ENCODE measurements around the gene TMEM51.

TMEM51 gene, protein sequence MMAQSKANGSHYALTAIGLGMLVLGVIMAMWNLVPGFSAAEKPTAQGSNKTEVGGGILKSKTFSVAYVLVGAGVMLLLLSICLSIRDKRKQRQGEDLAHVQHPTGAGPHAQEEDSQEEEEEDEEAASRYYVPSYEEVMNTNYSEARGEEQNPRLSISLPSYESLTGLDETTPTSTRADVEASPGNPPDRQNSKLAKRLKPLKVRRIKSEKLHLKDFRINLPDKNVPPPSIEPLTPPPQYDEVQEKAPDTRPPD

GRCh38 chr1:15153184-15153841, at the start of gene TMEM51:
Gene TMEM51, plus strand, starts transcription at chr1:15153747. Its CDS starts 61,341 bp downstream, at chr1:15215088.
- peak in 31 of 56 donors; percentile 5 to 63 (median 28) for DNase-seq

GRCh38 chr1:15103906-15104305, 49.6 kb upstream of the TMEM51 start:
- no peak for DNase-seq

DNA sequence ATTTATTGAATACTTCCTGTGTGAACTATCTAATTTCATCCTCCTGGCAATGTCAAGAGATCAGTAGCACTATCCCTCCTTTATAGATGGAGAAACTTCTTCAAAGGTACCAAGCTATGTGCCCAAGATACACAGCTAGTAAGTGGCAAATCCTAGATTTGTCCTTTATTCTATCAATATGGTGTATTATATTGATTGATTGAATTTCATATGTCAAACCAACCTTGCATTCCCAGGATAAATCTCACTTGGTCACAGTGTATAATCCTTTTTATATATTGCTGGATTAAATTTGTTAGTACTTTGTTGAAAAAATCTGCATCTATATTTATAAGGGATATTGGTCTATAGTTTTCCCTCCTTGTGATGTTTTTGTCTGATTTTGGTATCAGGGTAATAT, 48.8 kb upstream of the TMEM51 start:
- no peak for DNase-seq

DNA sequence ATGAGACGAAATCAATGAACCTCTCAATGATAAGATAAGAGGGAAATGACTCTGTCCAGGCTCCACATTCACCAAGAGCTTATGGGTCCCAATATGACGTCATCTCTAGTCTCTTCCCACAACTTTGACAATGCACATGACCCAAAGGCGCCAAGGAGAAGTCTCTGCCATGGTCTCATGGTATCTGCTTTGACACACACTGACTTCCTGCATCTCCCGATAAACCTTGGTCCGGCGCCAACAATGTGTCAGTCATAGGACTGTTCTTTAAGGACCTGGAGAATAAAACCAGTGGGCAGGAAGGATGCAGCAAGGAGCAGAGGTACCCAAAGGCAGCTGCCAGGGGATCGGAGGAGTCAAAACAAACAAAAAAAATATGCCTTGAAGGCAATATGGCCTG, 46.9 kb upstream of the TMEM51 start:
- DNase-seq: no peak

GRCh38 chr1:15107058-15107687, 46.4 kb upstream of the TMEM51 start:
- DNase-seq: no peak

DNA sequence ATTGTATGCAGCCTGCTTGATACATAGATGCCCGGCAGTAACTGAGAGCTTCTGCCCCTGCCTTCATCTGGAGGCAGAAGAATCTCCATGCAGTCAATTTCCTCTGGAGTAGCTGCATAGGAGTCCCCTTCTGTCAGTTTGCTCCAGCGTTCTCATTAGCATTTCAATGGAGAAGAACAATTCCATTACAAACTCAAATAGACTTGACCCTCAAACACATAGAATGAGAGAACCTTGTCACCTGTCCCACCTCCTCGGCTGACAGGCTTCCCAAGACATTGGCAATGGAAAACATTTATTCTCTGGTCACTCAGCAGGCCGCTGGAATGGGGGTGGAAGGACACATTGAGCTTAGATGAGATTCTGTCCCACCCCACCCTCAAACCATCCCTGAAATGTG, 45.6 kb upstream of the TMEM51 start:
- DNase-seq: no peak

GRCh38 chr1:15110128-15110866, 43.2 kb upstream of the TMEM51 start:
- no peak for DNase-seq

DNA sequence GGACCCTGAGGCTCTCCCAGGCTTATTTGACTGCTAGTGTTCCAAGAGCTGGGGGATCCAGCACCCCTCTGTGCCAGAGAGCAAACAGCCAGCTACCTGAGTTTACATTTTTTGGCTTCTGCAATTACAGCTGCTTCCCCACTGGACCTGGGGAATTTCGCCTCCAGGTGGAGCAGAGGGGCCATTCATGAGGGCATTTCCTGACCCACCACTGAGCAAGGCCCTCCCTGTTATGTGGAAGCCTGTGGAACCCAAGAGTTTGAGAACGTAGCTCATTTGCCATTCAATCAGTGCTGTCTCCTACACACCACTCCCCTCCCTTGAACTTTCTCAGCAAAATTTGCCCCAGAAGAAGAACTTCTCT, 42.7 kb upstream of the TMEM51 start:
- no peak for DNase-seq

- no peak for DNase-seq
These were observed 40.4 kb upstream of the TMEM51 start for GRCh38 chr1:15113146-15113545.

DNA sequence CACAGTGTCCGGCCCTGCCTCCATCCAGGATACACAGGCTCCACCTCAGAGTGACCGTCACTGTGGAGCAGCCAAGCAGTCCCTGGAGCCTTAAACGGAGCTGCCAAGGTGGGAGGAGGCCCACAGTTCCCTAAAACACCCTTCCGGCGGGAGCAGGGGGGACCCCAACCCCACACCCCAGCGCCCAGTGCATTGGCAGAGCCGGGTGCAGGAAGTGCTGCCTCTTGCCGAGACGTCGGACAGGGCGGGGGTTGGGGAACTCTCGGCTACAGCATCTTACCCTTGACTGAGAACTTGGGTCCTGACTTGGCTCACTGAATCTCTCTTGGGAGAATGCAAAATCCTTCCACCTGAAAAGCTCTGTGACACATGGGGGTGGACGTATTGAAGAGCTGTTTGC, 38.7 kb upstream of the TMEM51 start:
- no peak for DNase-seq

DNA sequence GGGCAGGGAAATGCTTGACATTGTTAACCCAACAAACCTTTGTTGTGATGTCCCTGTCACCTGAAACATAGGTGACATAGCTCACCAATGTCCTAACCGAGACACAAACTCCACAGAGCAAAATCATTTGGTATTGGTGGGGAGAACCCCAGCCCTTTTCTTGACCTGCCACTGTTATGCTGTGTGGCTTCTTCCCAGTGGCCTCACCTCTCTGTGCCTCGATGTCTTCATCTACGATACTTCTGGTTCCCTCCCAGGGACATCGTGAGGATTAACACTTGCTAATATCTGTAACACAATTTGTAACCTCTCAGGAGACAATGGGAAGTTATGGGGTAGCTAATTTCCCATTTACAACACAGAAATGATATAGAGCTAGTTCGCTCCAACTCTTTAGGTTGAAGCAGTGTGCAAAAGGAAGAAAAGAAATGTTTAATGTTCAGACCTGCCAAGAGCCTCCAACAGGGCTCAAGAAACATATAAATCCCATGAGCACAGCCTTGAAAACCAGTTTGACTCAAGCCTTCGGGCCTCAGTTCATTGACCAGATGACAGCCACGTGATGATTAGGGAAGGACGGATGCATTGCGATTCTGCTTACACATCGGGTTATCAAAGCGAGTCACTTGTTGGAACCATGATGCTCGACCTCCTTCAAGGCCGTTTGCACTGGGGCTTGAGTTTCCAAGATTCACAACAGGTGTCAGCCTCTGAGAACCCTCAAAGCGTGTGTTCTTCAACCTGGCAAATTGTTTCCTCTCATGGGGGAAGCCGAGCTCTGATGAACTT, 37.8 kb upstream of the TMEM51 start:
- no peak for DNase-seq

DNA sequence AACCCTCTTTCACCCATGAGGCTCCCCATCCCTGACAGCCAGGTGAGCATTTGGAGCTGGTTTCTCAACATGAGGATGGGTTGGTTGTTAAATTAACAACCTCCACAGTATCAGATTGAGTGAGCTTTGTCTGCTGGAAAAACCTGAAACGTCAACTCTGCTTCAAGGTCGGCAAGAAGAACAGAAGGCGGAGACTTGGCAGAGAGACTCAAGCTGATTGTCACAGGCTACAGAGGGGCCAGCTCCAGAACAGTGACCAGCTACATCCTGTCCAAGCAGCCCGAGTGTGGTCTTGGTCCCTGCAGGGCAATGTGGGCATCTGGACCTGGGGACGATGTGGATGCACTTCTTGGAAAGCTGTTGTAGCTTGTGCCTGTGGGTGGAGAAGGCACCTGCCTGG, 36.6 kb upstream of the TMEM51 start:
- no peak for DNase-seq

GRCh38 chr1:15117671-15118325, 35.7 kb upstream of the TMEM51 start:
- DNase-seq: no peak

GRCh38 chr1:15118579-15118978, 35.0 kb upstream of the TMEM51 start:
- no peak for DNase-seq

DNA sequence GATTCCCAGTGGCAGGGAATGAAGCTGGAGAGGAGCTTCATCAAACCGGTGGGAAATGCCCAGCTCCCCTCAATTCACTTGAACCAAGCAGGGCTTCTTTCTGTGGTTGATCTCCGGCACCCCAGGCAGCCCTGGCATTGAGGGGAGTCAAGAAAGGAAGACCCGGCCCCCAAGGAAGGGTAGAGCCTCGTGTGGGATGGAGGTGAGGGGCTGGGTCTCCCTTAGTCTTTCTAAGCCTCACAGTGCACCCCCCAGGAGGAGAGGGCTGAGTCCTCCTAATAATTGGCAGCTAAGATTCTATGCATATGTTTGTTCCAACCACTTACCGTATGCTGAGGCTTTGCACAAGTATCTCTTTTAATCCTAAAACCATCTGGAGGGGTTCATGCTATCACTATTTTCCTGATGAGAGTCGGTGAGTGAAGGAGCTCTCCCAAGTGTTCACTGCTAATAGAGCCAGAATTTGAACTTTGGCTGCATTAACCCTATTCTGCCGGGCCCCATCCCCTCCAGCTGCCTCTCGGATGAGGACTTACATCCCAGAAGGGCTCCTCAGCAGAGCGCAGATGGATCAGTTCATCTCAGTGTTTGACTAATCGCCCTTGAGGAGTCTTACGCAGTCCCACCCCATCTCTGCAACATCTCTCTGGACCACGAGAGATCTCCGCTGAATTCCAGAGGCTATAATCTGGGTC, 33.1 kb upstream of the TMEM51 start:
- DNase-seq: no peak

GRCh38 chr1:15122331-15122730, 31.2 kb upstream of the TMEM51 start:
- no peak for DNase-seq

DNA sequence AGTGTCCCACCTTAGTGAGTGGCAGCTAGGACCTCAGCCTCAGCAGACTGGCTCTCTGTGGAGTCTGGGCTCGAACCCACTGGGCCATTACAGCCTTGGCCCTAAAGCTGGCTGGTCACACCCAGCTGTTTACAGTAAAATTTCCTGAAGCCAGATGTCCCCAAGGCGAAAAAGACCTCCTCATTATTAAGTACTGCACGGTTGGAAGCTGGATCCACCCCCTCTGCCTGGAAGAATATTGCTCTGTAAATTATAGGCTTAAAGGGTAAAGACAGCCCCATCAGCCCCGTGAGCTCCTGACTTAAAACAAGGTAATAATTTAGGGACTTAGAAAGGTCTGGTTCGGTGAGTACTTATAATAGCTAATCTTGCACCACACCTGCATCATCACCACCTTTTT, 30.3 kb upstream of the TMEM51 start:
- DNase-seq: no peak

DNA sequence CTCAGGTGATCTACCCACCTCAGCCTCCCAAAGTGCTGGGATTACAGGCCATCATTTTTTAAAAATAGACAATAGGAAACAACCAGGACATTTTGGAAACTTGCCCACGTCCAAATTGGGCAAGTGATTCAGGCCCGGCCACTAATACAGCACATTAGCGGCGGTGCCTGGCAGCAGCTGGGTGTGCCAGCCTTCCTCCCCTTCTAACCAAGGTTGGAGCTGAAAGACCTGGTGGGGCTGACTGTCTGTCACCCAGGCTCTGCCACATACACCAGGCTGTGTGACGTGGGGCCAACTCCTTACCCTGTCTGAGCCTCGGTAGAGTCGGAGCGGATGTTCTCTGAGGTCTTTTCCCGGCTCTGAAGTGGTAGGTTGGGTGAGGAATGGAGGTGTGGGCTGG, 29.6 kb upstream of the TMEM51 start:
- no peak for DNase-seq

- no peak for DNase-seq
These were observed 29.0 kb upstream of the TMEM51 start for GRCh38 chr1:15124362-15125100.
